ENCODE data around the gene ZC3HAV1L. TPM values are rescaled to one million over a fixed set of nuclear protein-coding genes. Genes with fewer than 3 reads are reported as not detected.
"Not testable (repeated sequence)": the region's sequence is repeated elsewhere in the genome, so short reads cannot be mapped to it uniquely, and the experiment has no call there.

ZC3HAV1L gene
- 14.2 and 21.4 TPM in 2 replicates for total RNA-seq

- DNase-seq (ENCODE audit: low read depth in 2 of 2), result peak; percentile 50 to 85
Measured at GRCh38 chr7:139035586-139036353, at the start of gene ZC3HAV1L. ZC3HAV1L (minus strand) TSS chr7:139036042; CDS start chr7:139036017, 25 bp downstream.

- no peak for DNase-seq (ENCODE audit: low read depth in 2 of 2)
Measured at GRCh38 chr7:139084709-139085108, 48.9 kb upstream of the ZC3HAV1L start.

- no peak for DNase-seq (ENCODE audit: low read depth in 2 of 2)
Measured at GRCh38 chr7:139081584-139081983, 45.7 kb upstream of the ZC3HAV1L start.

GRCh38 chr7:139080905-139081304 lies 45.1 kb upstream of the ZC3HAV1L start:
- DNase-seq (ENCODE audit: low read depth in 2 of 2), result peak in 1 of 2 donors; percentile 11

- DNase-seq (ENCODE audit: low read depth in 2 of 2), result no peak
Measured at GRCh38 chr7:139079861-139080260, 44.0 kb upstream of the ZC3HAV1L start.

- no peak for DNase-seq (ENCODE audit: low read depth in 2 of 2)
Measured at GRCh38 chr7:139078911-139079310, 43.1 kb upstream of the ZC3HAV1L start.

GRCh38 chr7:139078399-139078798 lies 42.6 kb upstream of the ZC3HAV1L start:
- peak in 1 of 2 donors; percentile 41 for DNase-seq (ENCODE audit: low read depth in 2 of 2)

GRCh38 chr7:139077706-139078105 lies 41.9 kb upstream of the ZC3HAV1L start:
- not testable (repeated sequence) for DNase-seq (ENCODE audit: low read depth in 2 of 2)

- no peak for DNase-seq (ENCODE audit: low read depth in 2 of 2)
Measured at GRCh38 chr7:139075871-139076686, 40.2 kb upstream of the ZC3HAV1L start.

- peak; percentile 77 to 79 for DNase-seq (ENCODE audit: low read depth in 2 of 2)
Measured at GRCh38 chr7:139075031-139075652, 39.3 kb upstream of the ZC3HAV1L start.

- no peak for DNase-seq (ENCODE audit: low read depth in 2 of 2)
Measured at GRCh38 chr7:139072796-139073195, 37.0 kb upstream of the ZC3HAV1L start.

- DNase-seq (ENCODE audit: low read depth in 2 of 2), result no peak
Measured at GRCh38 chr7:139071680-139072079, 35.8 kb upstream of the ZC3HAV1L start.

GRCh38 chr7:139068544-139069399 lies 32.9 kb upstream of the ZC3HAV1L start:
- no peak for DNase-seq (ENCODE audit: low read depth in 2 of 2)

GRCh38 chr7:139066315-139066714 lies 30.5 kb upstream of the ZC3HAV1L start:
- no peak for DNase-seq (ENCODE audit: low read depth in 2 of 2)

- DNase-seq (ENCODE audit: low read depth in 2 of 2), result no peak
Measured at GRCh38 chr7:139065323-139065722, 29.5 kb upstream of the ZC3HAV1L start.

- no peak for DNase-seq (ENCODE audit: low read depth in 2 of 2)
Measured at GRCh38 chr7:139061416-139061815, 25.6 kb upstream of the ZC3HAV1L start.

GRCh38 chr7:139060695-139061237 lies 24.9 kb upstream of the ZC3HAV1L start:
- no peak for DNase-seq (ENCODE audit: low read depth in 2 of 2)

GRCh38 chr7:139059905-139060304 lies 24.1 kb upstream of the ZC3HAV1L start:
- DNase-seq (ENCODE audit: low read depth in 2 of 2), result peak in 1 of 2 donors; percentile 63

- DNase-seq (ENCODE audit: low read depth in 2 of 2), result peak; percentile 25 to 72
Measured at GRCh38 chr7:139058943-139059342, 23.1 kb upstream of the ZC3HAV1L start.

GRCh38 chr7:139055674-139056073 lies 19.8 kb upstream of the ZC3HAV1L start:
- DNase-seq (ENCODE audit: low read depth in 2 of 2), result no peak

GRCh38 chr7:139054656-139055055 lies 18.8 kb upstream of the ZC3HAV1L start:
- not testable (repeated sequence) for DNase-seq (ENCODE audit: low read depth in 2 of 2)

All from dermis microvascular lymphatic vessel endothelial cell (primary cell).